RWPE2 (cell line): ENCODE measurements around the gene RWDD3.
A peak's percentile ranks its signal among the peaks of the same experiment; 100 is the strongest.

ENCODE experiments used
- ATAC-seq: fragments of 200-7000 bp; cut with Tn5 transposase; 3 replicates; pipeline ENCODE4 v1.9.1; 2021; ENCODE audit warnings: low read depth
- DNase-seq: peaks from one replicate; pipeline ENCODE4 v3.0.0-alpha.2; 2020; ENCODE audit warnings: low spot score
- H3K27ac ChIP-seq: fragments of 450-650 bp; 2 replicates; pipeline ENCODE4 v1.5.1; 2017; ENCODE audit warnings: mild to moderate bottlenecking; ENCODE audit not compliant: poor library complexity, severe bottlenecking
- H3K27me3 ChIP-seq: fragments of 250-450 bp; sonication (Bioruptor Pico); 2 replicates; pipeline ENCODE4 v1.5.1; 2021; ENCODE audit warnings: mild to moderate bottlenecking, moderate library complexity; ENCODE audit not compliant: insufficient read depth, poor library complexity, severe bottlenecking
- H3K36me3 ChIP-seq: fragments of 250-450 bp; sonication (Bioruptor Pico); 2 replicates; pipeline ENCODE4 v1.5.1; 2020; ENCODE audit warnings: low read depth, mild to moderate bottlenecking, moderate library complexity
- H3K4me1 ChIP-seq: fragments of 250-450 bp; sonication (Bioruptor Pico); 2 replicates; pipeline ENCODE4 v1.5.1; 2021; ENCODE audit warnings: mild to moderate bottlenecking, moderate library complexity; ENCODE audit not compliant: insufficient read depth, poor library complexity, severe bottlenecking
- H3K4me3 ChIP-seq: fragments of 250-450 bp; sonication (Bioruptor Pico); 2 replicates; pipeline ENCODE4 v1.5.1; 2021; ENCODE audit warnings: mild to moderate bottlenecking, moderate library complexity; ENCODE audit not compliant: severe bottlenecking
- H3K9me3 ChIP-seq: fragments of 250-450 bp; sonication (Bioruptor Pico); 2 replicates; pipeline ENCODE4 v1.5.1; 2021; ENCODE audit warnings: mild to moderate bottlenecking, moderate library complexity; ENCODE audit not compliant: severe bottlenecking
- TF ChIP-seq, protein P1 (sequence below): fragments of 450-650 bp; IDR thresholded peaks from one replicate; pipeline ENCODE4 v1.5.1; 2017; ENCODE audit warnings: mild to moderate bottlenecking, moderate library complexity; ENCODE audit not compliant: poor library complexity, severe bottlenecking

Gene RWDD3

DNA sequence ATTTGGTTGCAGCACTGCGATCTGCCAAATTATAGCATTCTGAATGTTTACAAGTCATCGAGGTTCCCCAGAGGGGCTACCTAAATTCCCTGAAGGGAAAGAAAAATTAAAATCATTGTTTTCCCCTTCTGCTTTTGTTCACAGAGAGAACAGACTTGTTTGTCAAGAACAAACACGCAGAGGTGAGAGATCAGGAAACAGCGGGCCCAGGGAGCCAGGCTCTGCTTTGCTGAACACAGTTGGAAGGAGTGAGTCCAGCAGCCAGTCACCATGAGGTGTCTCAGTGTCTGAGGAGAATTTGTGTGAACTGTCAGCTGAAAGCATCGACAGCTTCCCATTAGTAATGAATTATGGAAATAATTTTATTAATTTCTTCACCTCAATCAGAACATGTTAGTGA lies 52.5 kb downstream of the RWDD3 start:
- Histone ChIP-seq H3K27ac (no peak overlapping the region), H3K27me3 (peaks cover 5% of the 10 kb centered on the region), H3K4me3 (no peak overlapping the region), H3K36me3 (no peaks in the 10 kb centered on the region), H3K4me1 (no peaks in the 10 kb centered on the region), H3K9me3 (no peaks in the 10 kb centered on the region)
- TF ChIP-seq, protein P1, sequence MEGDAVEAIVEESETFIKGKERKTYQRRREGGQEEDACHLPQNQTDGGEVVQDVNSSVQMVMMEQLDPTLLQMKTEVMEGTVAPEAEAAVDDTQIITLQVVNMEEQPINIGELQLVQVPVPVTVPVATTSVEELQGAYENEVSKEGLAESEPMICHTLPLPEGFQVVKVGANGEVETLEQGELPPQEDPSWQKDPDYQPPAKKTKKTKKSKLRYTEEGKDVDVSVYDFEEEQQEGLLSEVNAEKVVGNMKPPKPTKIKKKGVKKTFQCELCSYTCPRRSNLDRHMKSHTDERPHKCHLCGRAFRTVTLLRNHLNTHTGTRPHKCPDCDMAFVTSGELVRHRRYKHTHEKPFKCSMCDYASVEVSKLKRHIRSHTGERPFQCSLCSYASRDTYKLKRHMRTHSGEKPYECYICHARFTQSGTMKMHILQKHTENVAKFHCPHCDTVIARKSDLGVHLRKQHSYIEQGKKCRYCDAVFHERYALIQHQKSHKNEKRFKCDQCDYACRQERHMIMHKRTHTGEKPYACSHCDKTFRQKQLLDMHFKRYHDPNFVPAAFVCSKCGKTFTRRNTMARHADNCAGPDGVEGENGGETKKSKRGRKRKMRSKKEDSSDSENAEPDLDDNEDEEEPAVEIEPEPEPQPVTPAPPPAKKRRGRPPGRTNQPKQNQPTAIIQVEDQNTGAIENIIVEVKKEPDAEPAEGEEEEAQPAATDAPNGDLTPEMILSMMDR = no peak
- DNase-seq = no peak
- ATAC-seq = no peak

DNA sequence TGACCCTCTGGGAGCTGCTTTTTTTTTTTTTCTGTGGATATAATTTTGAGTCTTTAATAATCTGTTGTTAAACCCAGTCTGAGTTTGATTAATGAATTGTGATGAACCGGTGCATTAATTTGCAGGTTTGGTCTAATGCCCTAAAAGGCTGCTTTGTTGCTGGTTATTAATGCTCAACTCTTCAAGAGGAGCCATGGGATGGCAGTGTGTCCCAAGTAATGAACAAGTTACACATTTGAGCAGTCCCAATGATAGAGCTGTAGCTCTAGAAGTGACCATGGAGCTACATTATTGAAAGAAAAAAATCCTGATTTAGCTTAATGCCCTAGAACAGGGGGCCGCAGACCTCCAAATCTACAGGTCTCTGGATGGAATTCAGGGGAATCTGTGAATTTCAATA lies 53.1 kb downstream of the RWDD3 start:
- DNase-seq = no peak
- Histone ChIP-seq H3K9me3 (no peaks in the 10 kb centered on the region), H3K36me3 (no peaks in the 10 kb centered on the region), H3K4me3 (no peak overlapping the region), H3K27ac (no peak overlapping the region), H3K4me1 (no peaks in the 10 kb centered on the region), H3K27me3 (peaks cover 5% of the 10 kb centered on the region)
- TF ChIP-seq, protein P1 = no peak
- 0 out of 3 replicates have a peak, but pooled peaks have one; percentile 35 for ATAC-seq

DNA sequence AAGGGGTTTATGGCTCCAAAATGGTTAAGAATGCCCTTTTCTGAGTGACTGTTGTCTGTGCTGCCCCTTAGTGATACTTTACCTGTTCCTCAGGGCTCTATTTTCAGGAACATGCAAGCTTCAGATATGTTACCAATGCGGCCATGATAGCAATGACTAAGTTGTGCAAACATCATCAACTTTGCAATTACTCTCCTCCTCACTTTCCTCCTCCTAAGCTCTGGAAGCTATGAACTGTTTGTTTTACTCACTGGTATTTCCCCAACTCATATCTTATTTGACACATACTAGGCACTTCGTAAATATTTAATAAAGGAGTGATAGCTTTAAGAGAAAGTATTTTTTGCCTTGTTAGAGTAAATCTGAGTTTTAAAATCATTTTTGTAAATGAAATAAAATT lies 53.8 kb downstream of the RWDD3 start:
- ATAC-seq (no peak), DNase-seq (no peak)
- H3K4me1 ChIP-seq = no peaks in the 10 kb centered on the region
- no peaks in the 10 kb centered on the region for H3K9me3 ChIP-seq
- TF ChIP-seq, protein P1 = no peak
- no peaks in the 10 kb centered on the region for H3K36me3 ChIP-seq
- H3K27me3 ChIP-seq = peaks cover 5% of the 10 kb centered on the region
- H3K27ac ChIP-seq = no peak overlapping the region
- H3K4me3 ChIP-seq = no peak overlapping the region
